HS-5 (cell line): ENCODE results near the gene NXPE1.

Experiments
- DNase-seq: peaks from one replicate; pipeline ENCODE4 v3.0.0-alpha.2; 2012; ENCODE audit warnings: low read depth

The NXPE1 gene

GRCh38 chr11:114562166-114562916, 2.7 kb upstream of the NXPE1 start:
- DNase-seq = no peak

GRCh38 chr11:114556135-114556534, 3.5 kb downstream of the NXPE1 start:
- DNase-seq = no peak

- DNase-seq = no peak
Measured at GRCh38 chr11:114553642-114554041, 6.0 kb downstream of the NXPE1 start.

- DNase-seq = no peak
Measured at GRCh38 chr11:114551060-114551459, 8.6 kb downstream of the NXPE1 start.

- no peak for DNase-seq
Measured at GRCh38 chr11:114525682-114526081, 34.0 kb downstream of the NXPE1 start.

GRCh38 chr11:114524122-114524521, 35.6 kb downstream of the NXPE1 start:
- DNase-seq = no peak

- DNase-seq = no peak
Measured at GRCh38 chr11:114522818-114523217, 36.9 kb downstream of the NXPE1 start.

GRCh38 chr11:114511538-114511937, 48.1 kb downstream of the NXPE1 start:
- DNase-seq = no peak

GRCh38 chr11:114511079-114511478, 48.6 kb downstream of the NXPE1 start:
- DNase-seq = no peak

GRCh38 chr11:114501901-114502300, 57.8 kb downstream of the NXPE1 start:
- no peak for DNase-seq

- DNase-seq = no peak
Measured at GRCh38 chr11:114499756-114500155, 59.9 kb downstream of the NXPE1 start.

- DNase-seq = no peak
Measured at GRCh38 chr11:114496915-114497314, 62.8 kb downstream of the NXPE1 start.

GRCh38 chr11:114483929-114484328, 75.8 kb downstream of the NXPE1 start:
- no peak for DNase-seq

- no peak for DNase-seq
Measured at GRCh38 chr11:114482114-114482513, 77.6 kb downstream of the NXPE1 start.

- no peak for DNase-seq
Measured at GRCh38 chr11:114479331-114479730, 80.3 kb downstream of the NXPE1 start.

GRCh38 chr11:114478768-114479167, 80.9 kb downstream of the NXPE1 start:
- no peak for DNase-seq

GRCh38 chr11:114478001-114478410, 81.7 kb downstream of the NXPE1 start:
- DNase-seq = no peak

- no peak for DNase-seq
Measured at GRCh38 chr11:114472661-114473060, 87.0 kb downstream of the NXPE1 start.
